ES-I3 (cell line): ENCODE measurements around the gene GRAMD1B.

ENCODE experiments used
- H3K36me3 ChIP-seq: 2 replicates; pipeline ENCODE4 v1.6.1; 2013; ENCODE audit warnings: mild to moderate bottlenecking, low read length, control low read depth, moderate library complexity; ENCODE audit not compliant: insufficient read depth
- H3K4me1 ChIP-seq: 2 replicates; pipeline ENCODE4 v1.6.1; 2013; ENCODE audit warnings: mild to moderate bottlenecking, control low read depth, low read length; ENCODE audit not compliant: insufficient read depth
- H3K9ac ChIP-seq: 2 replicates; pipeline ENCODE4 v1.6.1; 2013; ENCODE audit warnings: low read depth, mild to moderate bottlenecking, low read length, moderate library complexity
- H3K9me3 ChIP-seq: 2 replicates; pipeline ENCODE4 v1.6.1; 2013; ENCODE audit warnings: mild to moderate bottlenecking, low read length, moderate library complexity; ENCODE audit not compliant: control insufficient read depth, insufficient read depth

GRAMD1B gene

DNA sequence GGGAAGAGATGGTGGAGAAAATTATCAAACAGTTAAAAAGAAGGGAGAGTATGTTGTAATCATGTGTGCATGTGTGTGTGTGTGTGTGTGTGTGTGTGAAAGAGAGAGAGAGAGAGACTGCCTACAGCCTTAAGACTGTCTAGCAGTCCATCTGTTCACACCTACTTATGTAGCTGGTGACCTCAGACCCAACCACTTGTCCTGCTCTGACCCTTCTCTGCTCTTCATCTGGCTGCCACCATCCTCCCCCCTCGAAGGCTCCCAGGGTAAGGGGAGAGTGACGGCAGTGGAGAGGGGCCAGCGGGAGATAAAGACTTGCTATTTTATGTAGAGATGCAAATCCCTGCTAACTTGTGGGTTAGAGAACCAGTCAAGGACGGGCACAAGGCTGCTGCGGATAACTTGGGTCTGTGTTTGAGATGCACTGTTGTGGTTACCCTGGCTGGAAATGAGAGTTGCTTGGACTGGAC, 24.9 kb upstream of the GRAMD1B start:
- Histone ChIP-seq H3K9ac (no peak overlapping the region), H3K36me3 (no peaks in the 10 kb centered on the region), H3K4me1 (peaks cover 10% of the 10 kb centered on the region; the same call in 1 of the 2 replicates), H3K9me3 (no peaks in the 10 kb centered on the region)

DNA sequence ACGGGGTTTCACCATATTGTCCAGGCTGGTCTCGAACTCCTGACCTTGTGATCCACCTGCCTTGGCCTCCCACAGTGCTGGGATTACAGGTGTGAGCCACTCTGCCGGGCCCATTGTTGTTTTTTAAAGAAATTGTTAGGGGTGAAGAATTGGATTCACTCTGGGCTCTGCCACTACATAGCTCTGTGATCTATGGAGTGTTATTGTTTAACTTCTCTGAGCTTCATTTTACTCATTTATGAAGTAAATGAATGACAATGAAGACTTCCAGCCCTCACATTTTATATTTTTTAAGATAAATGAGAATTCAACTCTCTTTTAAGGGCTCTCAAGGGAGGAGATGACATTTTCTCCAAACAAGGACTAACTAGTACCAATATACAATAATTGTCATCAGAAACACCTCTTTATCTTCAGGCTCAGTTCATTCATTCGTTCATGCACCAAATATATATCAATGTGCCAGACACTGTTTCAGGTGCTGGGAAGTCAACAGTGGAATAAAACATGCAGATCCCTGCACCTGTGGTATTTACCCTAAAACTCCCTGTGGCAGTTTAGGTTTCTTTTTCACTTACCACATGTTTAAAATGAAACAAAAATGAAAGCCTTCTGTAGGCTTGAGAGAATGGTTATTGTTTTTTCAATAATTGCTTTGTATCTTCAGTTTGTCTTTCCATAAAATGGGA, 23.5 kb upstream of the GRAMD1B start:
- Histone ChIP-seq H3K9ac (no peak overlapping the region), H3K9me3 (no peaks in the 10 kb centered on the region), H3K36me3 (no peaks in the 10 kb centered on the region), H3K4me1 (peaks cover 10% of the 10 kb centered on the region; the same call in 1 of the 2 replicates)

DNA sequence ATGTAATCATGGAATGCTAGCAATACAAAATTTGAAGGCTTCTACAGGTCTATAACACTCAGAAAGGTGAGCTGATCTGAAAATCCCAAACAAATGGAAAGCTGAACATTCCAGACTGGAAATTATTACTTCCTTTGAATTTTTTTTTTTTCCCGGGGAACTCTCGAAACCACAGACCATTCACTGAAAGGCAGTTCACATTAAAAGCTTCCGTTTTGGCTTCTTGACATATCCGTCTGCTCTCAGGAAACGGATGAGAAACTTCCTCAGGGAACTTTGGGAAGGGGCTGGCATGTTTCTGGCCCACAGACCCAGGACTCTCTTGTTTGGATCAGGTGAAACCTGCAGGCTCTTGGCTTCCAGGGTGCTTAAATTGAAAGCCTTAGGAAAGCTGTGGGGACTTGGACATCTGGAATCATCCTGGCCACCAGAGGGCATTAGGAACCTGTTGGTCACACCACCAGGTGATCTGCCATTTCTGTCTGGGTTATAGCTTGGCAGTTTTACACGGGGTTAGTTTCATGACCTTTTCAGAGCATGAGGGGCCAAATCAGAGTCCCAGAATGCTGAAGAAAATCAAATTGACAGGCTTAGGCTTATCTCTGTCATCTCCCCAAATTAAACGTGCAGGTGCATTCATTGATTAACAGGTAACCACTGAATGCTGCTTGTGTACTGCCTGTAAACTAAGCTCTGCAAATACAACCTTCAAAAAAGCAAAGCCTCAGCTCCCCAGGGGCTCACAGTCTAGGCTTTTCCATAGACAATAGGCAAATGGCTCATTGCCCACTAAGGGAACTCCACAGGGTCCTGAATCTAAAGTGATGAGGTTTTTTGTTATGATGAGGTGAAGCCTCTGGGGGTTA, 22.7 kb upstream of the GRAMD1B start:
- Histone ChIP-seq H3K4me1 (peaks cover 10% of the 10 kb centered on the region; the same call in 1 of the 2 replicates), H3K9me3 (no peaks in the 10 kb centered on the region), H3K36me3 (no peaks in the 10 kb centered on the region), H3K9ac (no peak overlapping the region)

DNA sequence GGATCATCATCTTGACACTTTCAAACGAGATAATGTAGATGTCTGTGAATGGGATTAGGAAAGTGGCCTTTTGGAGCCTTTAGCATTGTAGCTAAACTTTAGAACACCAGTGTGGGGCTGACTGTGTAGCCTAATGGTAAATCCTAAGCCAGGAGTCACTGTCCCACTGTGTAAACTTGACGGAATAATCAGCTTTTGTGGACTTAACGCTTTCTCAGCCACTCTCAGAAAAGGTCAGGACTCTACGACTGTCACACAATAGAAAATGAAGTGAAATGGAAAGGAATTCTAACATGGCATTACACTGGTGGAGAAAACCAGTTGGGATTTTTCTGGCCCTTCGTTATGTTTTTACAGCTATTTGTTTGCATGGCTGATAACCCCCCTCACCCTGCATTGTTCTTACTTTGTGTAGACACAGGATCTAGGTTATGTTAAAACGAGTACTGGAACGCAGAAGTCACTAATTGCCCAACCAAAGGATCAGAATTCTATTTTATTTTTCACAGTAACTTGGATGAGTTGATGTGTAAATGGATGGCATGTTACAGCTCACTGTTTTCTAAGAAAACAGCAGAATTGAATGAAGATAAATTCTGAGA, 22.0 kb upstream of the GRAMD1B start:
- Histone ChIP-seq H3K36me3 (no peaks in the 10 kb centered on the region), H3K9me3 (no peaks in the 10 kb centered on the region), H3K4me1 (peaks cover 10% of the 10 kb centered on the region; the same call in 1 of the 2 replicates), H3K9ac (no peak overlapping the region)

DNA sequence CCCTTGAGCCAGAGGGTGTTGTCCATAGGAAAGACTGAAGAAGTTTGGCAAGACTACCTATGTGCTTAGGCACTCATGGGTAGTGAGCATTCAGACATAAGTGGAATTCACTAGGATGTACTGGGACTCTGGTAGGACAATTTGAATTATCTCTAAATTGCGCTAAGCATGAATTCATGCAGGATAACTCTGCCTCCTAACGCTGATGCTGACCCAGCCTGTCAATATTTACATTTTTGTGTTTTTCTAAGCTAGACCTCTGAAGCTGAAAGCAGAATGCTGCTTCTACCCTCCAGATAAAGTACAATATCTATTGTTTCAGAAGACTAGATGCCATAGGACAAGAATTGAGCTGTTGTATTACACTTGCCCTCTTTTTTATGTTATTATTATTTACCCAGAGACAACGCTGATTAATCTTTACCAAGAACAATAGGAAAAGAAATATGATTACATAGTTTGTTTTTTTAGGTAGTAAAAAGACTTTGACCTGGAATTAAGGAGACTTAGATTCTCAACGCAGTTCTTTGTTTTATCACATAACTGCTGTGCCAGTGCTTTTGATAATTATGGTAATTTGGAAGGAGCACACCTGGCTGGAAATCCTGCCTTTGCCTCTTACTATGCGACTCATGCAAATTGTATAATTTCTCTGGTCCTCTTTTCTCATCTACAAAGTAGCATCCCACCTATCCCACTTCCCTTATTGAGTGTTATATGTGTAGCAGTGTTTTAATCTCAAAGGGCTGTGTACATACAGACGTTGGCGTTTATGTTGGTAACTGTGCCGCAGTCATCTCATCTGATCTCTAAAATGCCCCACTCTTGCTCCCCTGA, 21.2 kb upstream of the GRAMD1B start:
- peaks cover 10% of the 10 kb centered on the region; the same call in 1 of the 2 replicates for H3K4me1 ChIP-seq
- no peak overlapping the region for H3K9ac ChIP-seq
- no peaks in the 10 kb centered on the region for H3K9me3 ChIP-seq
- no peaks in the 10 kb centered on the region for H3K36me3 ChIP-seq

DNA sequence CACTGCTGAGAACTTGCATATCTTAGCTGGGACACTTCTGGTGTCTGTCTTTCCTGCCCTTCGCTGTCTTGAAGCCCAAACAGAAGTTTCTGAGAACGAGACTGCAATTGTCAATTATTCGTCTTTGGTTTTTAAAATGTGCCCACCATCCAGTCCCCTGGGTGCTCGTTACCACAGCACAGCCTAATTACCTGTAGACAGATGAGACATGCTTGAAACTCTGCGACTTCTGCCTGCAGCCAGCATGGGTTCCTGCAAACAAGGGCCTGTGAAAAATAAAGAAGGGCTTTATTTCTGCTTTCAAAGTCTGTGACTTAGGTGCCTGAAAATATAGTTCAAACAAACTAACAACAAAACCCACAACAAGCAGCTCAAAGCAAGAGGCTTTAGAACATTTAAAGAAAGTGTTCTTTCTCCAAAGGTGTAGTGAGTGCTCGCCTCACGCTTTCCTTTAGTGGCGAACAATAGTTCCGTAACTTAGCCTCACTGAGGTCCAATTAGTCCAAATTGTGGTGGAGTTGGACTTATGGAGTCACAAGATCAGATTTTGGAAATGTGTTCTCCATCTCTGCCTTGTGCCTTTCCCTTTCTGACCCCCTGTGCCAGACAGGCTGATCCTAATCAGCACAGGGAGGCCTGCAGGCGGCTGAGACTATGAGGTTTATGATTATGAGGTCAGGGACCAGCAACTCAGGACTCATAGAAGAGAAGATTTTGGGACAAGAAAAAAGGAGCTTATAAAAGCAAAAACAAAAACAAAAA, 20.4 kb upstream of the GRAMD1B start:
- Histone ChIP-seq H3K9me3 (no peaks in the 10 kb centered on the region), H3K9ac (no peak overlapping the region), H3K4me1 (peaks cover 10% of the 10 kb centered on the region; the same call in 1 of the 2 replicates), H3K36me3 (no peaks in the 10 kb centered on the region)

DNA sequence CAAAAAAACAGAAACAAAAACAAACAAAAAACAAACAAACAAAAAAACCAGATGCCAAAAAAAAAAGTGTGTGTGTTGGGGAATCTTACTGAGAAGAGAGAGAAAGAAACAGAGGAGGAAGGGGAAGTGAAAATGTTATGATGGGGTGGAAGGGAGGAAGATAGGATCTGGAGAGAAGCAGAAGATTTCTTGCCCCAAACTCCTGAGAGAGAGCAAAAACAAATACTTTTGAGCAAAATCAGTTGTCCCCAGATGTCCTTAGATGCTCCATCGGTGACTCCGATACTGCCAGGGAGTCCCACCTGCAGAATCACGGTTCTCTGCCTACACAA, 19.9 kb upstream of the GRAMD1B start:
- Histone ChIP-seq H3K4me1 (peaks cover 10% of the 10 kb centered on the region; the same call in 1 of the 2 replicates), H3K9ac (no peak overlapping the region), H3K36me3 (no peaks in the 10 kb centered on the region), H3K9me3 (no peaks in the 10 kb centered on the region)

DNA sequence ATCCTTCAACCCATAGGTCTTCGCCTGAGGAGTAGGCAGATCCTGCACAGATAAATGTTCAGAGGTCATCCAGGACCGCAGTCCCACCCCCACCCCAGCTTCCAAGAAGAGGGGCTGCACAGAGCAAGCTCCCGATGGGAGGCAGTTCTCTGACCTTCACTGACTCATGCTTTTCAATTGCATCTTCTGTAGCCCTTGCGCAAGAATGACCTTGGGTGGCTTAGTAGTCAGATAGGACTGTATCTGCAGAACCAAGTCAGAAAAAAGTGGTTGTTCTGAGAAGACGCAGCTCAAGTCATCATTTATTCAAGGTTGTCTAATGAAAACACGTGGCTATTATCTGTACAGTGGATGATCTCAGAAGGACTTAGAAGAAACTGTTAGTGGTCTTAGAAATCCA, 16.4 kb upstream of the GRAMD1B start:
- H3K9me3 ChIP-seq = no peaks in the 10 kb centered on the region
- no peak overlapping the region for H3K9ac ChIP-seq
- no peaks in the 10 kb centered on the region for H3K36me3 ChIP-seq
- no peaks in the 10 kb centered on the region for H3K4me1 ChIP-seq

DNA sequence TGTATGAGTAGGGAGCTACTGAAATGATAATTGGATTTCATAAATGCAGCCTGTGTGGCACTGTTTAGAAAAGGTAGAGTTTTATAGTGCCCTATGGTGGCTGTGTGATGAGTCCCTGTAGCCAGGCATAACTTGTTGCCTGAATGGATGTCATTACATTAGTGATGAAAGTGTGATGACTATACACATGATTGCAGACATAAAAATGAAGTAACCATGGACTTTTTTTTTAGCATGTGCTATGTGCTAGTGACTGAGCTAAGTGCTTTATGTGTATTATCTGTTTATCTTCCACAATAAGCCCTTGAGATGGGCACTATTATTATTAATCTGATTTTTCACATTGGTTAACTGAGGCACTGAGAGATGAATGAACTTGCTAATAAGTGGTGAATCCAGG, 13.5 kb upstream of the GRAMD1B start:
- H3K36me3 ChIP-seq = no peaks in the 10 kb centered on the region
- H3K9me3 ChIP-seq = no peaks in the 10 kb centered on the region
- no peaks in the 10 kb centered on the region for H3K4me1 ChIP-seq
- no peak overlapping the region for H3K9ac ChIP-seq

DNA sequence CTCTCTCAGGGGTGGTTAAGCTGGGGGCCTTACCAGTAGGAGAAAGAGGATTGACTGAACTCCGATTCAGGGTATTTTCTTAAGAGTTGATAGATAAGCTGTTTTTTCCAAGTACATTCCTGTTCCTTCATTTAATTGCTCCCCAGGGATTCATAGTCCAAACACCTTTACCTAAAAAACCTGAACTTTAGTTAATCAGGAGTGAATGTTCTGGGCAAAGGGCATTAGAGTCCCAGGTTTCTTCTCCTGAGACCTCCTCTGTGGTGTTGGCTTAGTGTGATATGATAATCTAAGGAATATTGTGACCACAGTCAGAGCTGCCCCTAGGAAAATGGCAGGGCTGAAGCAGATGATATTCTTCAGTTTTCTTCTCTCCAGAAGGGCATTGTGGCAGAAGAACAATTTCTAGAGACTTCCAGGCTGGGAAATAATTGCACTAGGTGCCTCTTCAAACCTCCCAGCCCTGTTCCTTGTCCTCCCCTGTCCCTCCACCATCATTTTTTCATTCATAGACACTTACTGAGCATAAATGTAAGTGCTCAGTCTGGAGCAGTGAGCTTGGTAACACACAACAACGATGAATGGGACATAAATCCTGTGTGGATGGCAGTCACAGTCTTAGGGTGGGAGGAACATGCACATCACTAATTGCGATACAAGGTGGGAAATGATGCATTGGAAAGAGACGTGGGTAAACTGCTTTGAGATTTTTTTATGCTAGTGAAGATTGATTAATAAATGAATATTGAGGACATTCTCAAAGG, 11.5 kb upstream of the GRAMD1B start:
- Histone ChIP-seq H3K9ac (no peak overlapping the region), H3K36me3 (no peaks in the 10 kb centered on the region), H3K9me3 (no peaks in the 10 kb centered on the region), H3K4me1 (no peaks in the 10 kb centered on the region)

DNA sequence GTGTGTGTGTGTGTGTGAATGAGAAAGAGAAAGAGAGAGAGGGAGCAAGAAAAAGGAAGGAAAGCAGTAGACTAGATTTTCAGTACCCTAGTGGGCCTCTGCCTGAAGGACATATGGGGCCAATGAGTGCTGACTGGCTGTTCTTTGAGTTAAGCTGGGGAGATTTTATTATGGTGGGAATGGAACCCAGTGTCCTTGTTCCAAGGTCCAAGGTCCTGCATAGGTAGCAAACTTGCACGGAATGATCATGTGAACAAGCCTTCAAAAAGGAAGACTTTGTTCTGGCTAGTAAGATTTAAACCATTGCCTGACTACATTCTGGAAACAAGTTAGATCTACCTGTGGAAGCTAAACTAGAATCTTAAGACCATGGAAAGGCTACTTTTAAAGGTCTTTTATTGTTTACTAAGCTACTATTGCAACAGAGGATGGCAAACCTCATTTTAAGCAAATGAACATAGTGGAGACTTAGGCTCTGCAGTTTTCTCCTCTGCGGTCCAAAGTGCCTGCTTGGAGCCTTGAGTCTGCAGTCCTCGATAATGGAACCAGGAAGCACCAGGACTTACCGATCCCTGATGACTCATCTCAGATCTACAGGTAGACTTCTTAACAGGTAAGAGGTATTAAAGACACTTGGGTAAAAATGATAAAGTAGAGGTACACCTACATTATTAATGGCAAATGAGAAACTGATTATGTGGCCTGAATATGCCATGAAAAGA, 10.2 kb upstream of the GRAMD1B start:
- H3K36me3 ChIP-seq = no peaks in the 10 kb centered on the region
- H3K4me1 ChIP-seq = no peaks in the 10 kb centered on the region
- no peak overlapping the region for H3K9ac ChIP-seq
- H3K9me3 ChIP-seq = no peaks in the 10 kb centered on the region

DNA sequence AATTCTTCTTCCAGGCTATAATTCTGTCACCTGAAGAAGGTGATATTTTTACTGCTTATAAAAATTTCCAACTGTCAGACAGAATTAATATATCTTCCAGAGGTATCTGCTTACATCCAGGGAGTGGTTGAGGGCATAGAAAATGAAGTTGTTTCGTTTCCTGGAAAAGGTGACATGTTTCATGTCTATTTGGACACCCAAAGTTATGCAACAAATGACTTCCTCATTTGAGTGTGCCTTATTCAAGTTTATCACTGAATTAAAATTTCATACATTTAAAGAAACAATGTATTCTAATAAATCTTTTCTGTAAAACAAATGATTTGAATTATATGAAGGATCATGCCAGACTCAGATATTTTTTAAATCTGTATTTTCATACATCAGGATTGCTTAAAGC, 8.5 kb upstream of the GRAMD1B start:
- H3K9me3 ChIP-seq = no peaks in the 10 kb centered on the region
- H3K9ac ChIP-seq = no peak overlapping the region
- H3K4me1 ChIP-seq = peaks cover 5% of the 10 kb centered on the region; the same call in 1 of the 2 replicates
- H3K36me3 ChIP-seq = no peaks in the 10 kb centered on the region
